NCI-H1930 (cell line): ENCODE results near the gene CRLF1.
A peak's percentile ranks its signal among the peaks of the same experiment; 100 is the strongest.

Source experiments
- DNase-seq, 2 experiments: peaks; one replicate each; lab custom pipeline; 2025; lab: John Stamatoyannopoulos, UW

CRLF1 gene

GRCh38 chr19:18636183-18636968 lies 29.8 kb upstream of the CRLF1 start:
- DNase-seq, result peak; percentile 78 to 81

- no peak for DNase-seq
Observed at GRCh38 chr19:18635831-18636182, 29.2 kb upstream of the CRLF1 start.

DNA sequence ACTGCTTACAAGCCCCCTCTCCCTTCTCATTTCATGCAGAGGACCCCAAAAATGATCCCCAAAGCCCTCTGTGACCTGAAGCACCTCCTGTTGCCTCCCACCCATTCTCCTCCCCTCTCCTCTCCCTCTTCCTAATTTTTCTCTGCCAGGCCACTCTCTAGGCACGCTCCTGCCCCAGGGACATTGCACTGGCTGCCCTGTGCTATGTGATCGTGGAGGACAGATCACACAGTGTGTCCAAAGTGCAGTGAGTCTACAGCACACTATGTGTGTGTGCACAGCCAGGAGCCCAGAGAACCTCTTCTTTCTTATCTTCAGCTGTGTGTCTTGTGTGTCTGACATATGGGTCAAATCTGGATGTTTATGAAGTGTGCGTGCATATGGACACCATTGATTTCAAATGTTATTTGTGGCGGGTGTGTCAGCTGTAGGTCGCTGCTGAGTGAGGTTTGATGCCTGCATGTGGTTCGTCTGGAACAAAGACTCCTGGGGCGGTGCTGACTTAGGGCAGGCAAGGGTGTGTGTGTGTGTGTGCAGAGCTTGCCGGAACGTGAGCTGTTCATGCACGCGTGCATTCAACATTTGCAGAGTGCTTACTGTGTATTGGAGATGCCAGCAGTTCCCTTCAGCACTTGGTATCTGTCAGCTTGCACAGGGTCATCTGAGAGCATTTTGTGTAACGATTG lies 28.2 kb upstream of the CRLF1 start:
- no peak for DNase-seq

DNA sequence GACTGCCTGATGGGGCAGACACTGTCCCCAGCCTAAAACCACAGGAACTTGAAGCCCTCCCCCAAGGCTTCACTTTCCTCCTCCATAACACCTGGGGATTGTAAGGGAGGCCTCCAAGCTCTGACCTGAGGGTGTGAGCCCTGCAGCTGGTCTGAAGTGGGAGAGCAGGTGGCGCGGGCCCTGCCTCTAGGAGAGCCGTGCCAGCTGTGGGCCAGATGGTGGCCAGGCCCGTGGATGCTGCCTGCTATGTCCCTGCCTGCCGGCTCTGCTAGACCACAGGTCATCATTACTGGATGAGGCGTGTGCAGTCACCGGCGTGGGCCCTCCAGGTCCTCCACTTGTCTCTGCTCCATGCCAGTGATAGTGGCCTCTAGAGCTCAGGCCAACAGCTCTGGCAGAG lies 26.7 kb upstream of the CRLF1 start:
- no peak for DNase-seq

- DNase-seq, result no peak
Observed at GRCh38 chr19:18629166-18630088, 22.8 kb upstream of the CRLF1 start.

DNA sequence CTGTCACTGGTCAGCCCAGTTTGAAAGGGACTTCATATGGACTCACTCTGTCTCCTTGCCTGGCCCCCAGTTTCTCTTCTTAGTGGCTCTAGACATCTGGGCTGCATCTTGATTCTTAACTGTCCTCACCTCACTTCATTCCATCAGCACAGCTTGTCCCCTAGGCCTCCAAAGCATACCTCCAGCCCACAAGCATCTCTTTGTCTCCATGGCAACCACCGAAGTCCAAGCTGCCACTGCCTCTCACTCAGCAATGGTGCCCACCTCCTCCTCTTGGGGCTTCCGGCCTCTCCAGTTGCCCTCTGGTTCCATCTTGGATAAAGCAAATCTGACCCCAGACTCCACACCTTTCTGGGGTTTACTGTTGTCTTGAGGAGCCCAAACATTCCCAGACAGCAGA lies 20.3 kb upstream of the CRLF1 start:
- DNase-seq, result no peak

DNA sequence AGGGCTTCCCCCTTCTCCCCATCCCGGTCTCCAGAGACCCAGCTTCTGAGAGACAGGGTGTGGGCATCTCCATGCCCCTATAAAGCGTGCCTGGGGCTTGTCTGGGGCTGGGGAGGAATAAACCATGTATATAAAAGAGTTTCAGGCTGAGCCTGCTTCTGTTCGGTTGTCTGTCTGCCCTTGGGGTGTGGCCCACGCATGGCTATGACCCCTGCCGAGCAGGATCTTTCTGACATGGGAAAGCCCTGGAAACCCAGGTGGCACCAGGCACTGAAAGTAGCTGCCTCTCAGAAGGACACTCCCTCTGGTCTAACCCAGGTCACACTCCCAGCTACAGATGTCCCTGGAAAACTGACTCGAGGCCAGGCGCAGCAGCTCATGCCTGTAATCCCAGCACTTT lies 14.3 kb upstream of the CRLF1 start:
- DNase-seq, result no peak

DNA sequence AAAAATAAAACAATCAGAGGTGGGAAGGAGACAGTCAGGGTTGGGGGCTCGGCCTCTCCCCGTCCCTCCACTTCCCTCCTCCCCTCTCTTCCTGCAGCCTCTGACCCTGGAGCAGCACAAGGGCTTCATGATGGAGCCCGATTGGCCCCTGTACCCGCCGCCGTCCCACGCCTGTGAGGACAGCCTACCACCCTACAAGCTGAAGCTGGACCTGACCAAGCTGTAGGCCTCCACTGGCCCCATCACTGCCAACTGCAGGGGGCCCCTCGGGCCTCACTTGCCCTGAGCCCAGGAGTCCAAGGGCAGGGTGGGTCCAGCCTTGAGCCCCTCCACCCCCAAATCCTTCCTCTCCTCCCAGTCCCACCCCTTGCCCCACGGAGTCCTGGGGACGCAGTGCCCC lies 13.7 kb upstream of the CRLF1 start:
- no peak for DNase-seq

- DNase-seq, result no peak
Observed at GRCh38 chr19:18618236-18618635, 11.6 kb upstream of the CRLF1 start.

- no peak for DNase-seq
Observed at GRCh38 chr19:18617562-18617961, 11.0 kb upstream of the CRLF1 start.

DNA sequence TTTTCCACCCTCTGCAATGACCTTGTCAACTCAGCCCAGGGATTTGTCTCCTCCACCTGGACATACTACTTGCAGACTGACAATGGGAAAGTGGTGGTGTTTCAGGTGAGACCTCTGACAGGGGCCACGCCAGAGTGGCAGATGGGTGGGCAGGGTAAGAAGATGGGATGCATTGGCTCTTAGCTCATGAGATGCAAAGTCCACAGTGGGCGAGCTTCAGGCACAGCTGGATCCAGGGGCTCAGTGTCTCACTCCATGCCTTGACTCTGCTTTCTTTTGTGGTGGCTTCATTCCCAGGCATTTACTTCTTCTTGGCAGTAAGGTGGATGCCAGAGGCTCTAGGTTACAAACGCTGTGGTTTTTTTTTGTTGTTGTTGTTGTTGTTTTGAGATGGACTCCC lies 9.4 kb upstream of the CRLF1 start:
- DNase-seq, result no peak

DNA sequence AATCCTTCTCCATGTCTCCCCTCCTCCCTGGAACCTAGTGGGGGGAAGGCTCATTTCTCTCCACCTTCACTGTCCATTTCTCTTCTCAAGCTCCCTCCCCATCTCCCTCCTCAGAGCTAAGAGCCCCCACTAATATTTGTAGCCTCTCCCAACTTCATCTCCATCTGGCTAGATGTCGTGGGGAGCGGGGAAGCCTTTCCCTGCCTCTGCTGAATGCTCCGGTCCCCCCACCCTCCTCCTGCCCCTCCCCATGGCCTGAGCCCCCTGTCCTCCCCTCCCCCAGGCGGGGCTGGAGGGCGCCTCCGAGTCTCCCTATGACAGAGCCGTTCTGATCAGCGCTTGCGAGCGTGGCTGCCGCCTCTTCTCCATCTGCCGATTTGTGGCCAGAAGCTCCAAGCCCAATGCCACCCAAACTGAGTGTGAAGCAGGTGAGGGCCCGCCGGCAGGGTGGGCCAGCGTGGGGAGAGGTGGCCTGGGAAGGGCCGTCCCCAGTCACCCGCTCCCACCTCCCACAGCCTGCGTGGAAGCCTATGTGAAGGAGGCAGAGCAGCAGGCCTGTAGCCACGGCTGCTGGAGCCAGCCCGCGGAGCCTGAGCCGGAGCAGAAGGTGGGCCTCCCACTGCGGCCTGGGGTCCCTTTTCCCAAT lies 7.1 kb upstream of the CRLF1 start:
- no peak for DNase-seq

DNA sequence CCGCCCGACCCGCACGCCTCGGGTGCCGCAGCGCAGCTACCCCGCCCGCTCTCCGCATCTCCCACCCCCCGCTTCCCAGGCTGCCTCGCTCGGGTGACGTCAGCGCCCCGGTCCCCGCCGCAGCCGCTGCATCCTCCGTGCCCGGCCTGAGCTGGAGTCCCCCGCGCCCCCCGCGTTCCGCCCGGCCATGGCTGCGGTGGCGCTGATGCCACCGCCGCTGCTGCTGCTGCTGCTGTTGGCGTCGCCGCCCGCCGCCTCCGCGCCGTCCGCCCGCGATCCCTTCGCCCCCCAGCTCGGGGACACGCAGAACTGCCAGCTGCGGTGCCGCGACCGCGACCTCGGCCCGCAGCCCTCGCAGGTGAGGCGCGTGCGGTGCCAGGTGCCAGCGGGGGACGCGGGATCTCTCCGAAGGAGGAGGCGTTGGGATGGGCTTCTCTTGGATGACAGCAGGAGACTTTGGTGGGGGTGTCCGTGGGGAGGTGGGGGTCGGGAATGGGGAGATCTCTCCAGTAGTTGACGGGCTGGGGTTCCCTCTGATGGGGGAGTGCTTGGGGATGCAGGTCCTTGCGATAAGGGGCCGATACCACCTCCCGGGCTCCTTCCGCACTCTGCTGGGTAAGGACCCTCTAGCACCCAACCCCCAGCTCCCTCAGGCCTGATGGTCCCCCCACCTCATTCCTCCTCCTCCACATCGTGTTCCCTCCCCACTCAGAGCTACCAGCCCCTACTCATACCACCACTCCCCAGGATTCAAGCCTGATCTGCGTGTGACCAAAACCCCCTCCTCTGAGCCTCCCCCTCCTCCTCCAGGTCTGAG lies 6.4 kb upstream of the CRLF1 start, which contains the start of gene TMEM59L:
Gene TMEM59L, plus strand, starts transcription at position 99 of the 817 bp plus-strand sequence. Its CDS starts 89 bp downstream, at position 188.
- no peak for DNase-seq

GRCh38 chr19:18612051-18612771 lies 5.6 kb upstream of the CRLF1 start:
- no peak for DNase-seq

DNA sequence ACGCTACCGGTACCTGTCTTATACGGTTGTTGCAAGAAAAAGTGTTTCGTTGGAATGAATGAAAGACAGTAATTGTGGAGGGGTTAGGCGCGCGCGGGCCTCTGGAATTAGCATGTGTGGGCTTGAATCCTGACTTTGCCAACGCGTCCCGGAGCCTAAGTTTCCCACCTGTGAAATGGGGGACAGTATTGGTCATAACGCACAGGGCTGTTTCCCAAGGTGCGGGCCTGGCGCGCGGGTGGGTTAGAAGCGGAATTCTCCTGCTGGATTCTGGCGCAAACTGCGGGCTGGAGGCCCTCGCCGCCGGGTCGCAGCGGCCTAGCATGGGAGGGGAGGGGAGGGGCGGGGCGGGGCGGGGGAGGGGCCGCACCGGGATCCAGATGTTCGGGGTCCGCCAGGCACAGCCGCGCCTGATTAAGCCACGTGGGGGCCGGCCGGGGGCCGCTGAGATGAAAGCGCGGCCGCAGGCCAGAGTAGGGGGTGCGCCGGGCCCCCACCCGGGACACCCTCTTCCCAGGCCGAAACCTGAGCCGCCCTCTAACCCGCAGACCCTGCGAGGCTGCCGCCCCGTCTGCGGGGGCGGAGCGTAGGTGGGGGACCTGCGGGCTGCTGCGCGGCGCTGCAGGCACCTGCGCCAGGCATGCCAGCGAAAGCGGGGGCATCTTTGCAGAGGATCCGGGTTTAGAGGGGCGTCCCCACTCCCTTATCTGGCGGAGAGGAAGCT lies 4.9 kb upstream of the CRLF1 start:
- DNase-seq, result no peak

- no peak for DNase-seq
Observed at GRCh38 chr19:18610556-18611326, 4.1 kb upstream of the CRLF1 start.

- no peak for DNase-seq
Observed at GRCh38 chr19:18610245-18610555, 3.6 kb upstream of the CRLF1 start.

DNA sequence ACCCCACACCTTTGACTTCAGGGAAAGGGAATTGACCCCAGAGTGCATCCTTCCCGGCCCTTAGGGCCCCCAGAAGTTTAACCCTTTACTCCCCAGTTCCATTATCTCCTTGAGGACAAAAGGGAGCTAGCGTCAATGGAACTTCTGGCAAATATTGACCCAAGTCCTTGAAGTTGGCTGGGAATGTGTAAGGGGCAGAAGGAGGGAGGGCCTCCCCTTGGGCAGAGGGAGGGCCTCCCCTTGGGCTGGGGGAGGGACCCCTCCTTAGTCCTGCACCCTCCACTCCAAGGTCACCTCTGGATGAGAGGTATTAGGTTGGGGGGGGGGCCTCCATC lies 3.1 kb upstream of the CRLF1 start:
- DNase-seq, result no peak
